ENCODE results near the gene CYGB.

The CYGB gene

GRCh38 chr17:76560036-76560876, 22.7 kb upstream of the CYGB start:
- no peak for TF ChIP-seq USF1 (IDR thresholded peaks at IDR 0.05)
- TF ChIP-seq MAX (IDR thresholded peaks at IDR 0.05) = no peak

GRCh38 chr17:76558198-76559095, 20.9 kb upstream of the CYGB start:
- TF ChIP-seq CREB1 (IDR thresholded peaks at IDR 0.05; ENCODE audit: low read depth) (no peak), RAD21 (IDR thresholded peaks at IDR 0.05; ENCODE audit: low read depth) (peak; percentile 50)

GRCh38 chr17:76557368-76558197, 20.1 kb upstream of the CYGB start:
- TF ChIP-seq CREB1 (IDR thresholded peaks at IDR 0.05; ENCODE audit: low read depth) (0 out of 2 replicates have a peak, but pooled peaks have one; percentile 8), REST (IDR thresholded peaks at IDR 0.05; ENCODE audit: low read depth) (no peak), TEAD4 (IDR thresholded peaks at IDR 0.05) (0 out of 2 replicates have a peak, but pooled peaks have one; percentile 12), CEBPB (IDR thresholded peaks at IDR 0.05) (no peak), ZBTB7A (IDR thresholded peaks at IDR 0.05; ENCODE audit: low read depth) (peak; percentile 93), USF1 (IDR thresholded peaks at IDR 0.05) (0 out of 2 replicates have a peak, but pooled peaks have one; percentile 48), EP300 (IDR thresholded peaks at IDR 0.05; ENCODE audit: borderline replicate concordance) (peak; percentile 17; the same call in 1 of the 2 replicates), NFIC (IDR thresholded peaks at IDR 0.05) (no peak), RAD21 (IDR thresholded peaks at IDR 0.05; ENCODE audit: low read depth) (peak; percentile 17; the same call in 1 of the 2 replicates), TAF1 (IDR thresholded peaks at IDR 0.05; ENCODE audit: low read depth) (peak; percentile 97), YY1 (IDR thresholded peaks at IDR 0.05; ENCODE audit: low read depth) (peak; percentile 89), TCF12 (IDR thresholded peaks at IDR 0.05; ENCODE audit: low read depth) (peak; percentile 42; the same call in 1 of the 2 replicates), MAX (IDR thresholded peaks at IDR 0.05) (peak; percentile 100), EGR1 (IDR thresholded peaks at IDR 0.05) (peak; percentile 34; the same call in 1 of the 2 replicates), FOXM1 (IDR thresholded peaks at IDR 0.05; ENCODE audit: borderline replicate concordance, low read depth) (no peak)

GRCh38 chr17:76556765-76557367, 19.4 kb upstream of the CYGB start:
- peak; percentile 8; the same call in 1 of the 2 replicates for TF ChIP-seq TEAD4 (IDR thresholded peaks at IDR 0.05)
- TF ChIP-seq EGR1 (IDR thresholded peaks at IDR 0.05) = no peak
- no peak for TF ChIP-seq EP300 (IDR thresholded peaks at IDR 0.05; ENCODE audit: borderline replicate concordance)
- TF ChIP-seq MAX (IDR thresholded peaks at IDR 0.05) = no peak
- TF ChIP-seq TAF1 (IDR thresholded peaks at IDR 0.05; ENCODE audit: low read depth) = no peak
- TF ChIP-seq REST (IDR thresholded peaks at IDR 0.05; ENCODE audit: low read depth) = no peak; the same call in 1 of the 2 replicates
- TF ChIP-seq TCF12 (IDR thresholded peaks at IDR 0.05; ENCODE audit: low read depth) = no peak
- no peak for TF ChIP-seq RAD21 (IDR thresholded peaks at IDR 0.05; ENCODE audit: low read depth)
- no peak for TF ChIP-seq YY1 (IDR thresholded peaks at IDR 0.05; ENCODE audit: low read depth)
- no peak for TF ChIP-seq FOXM1 (IDR thresholded peaks at IDR 0.05; ENCODE audit: borderline replicate concordance, low read depth)
- peak; percentile 58; the same call in 1 of the 2 replicates for TF ChIP-seq CEBPB (IDR thresholded peaks at IDR 0.05)
- no peak for TF ChIP-seq USF1 (IDR thresholded peaks at IDR 0.05)
- TF ChIP-seq NFIC (IDR thresholded peaks at IDR 0.05) = 0 out of 2 replicates have a peak, but pooled peaks have one; percentile 17
- TF ChIP-seq ZBTB7A (IDR thresholded peaks at IDR 0.05; ENCODE audit: low read depth) = peak; percentile 22; the same call in 1 of the 2 replicates
- TF ChIP-seq CREB1 (IDR thresholded peaks at IDR 0.05; ENCODE audit: low read depth) = no peak
